Cardiac fibroblast (primary cell): Measurements from ENCODE around the gene NCKAP5L.

Experiments used
- DNase-seq, 2 donors: peaks; one replicate each; pipeline versions ENCODE4 v3.0.0 to v3.0.0-alpha.2; 2010; ENCODE audit warnings: low read depth in 2 of 2
- H3K4me3 ChIP-seq, 2 donors: replicated peaks in 1 of 2; 1 replicate in 1 of 2; 2 replicates in 1 of 2; pipeline ENCODE4 v1.5.1; 2011; ENCODE audit warnings: low read depth in 2 of 2, low read length in 2 of 2, mild to moderate bottlenecking in 2 of 2, moderate library complexity in 1 of 2
- CTCF ChIP-seq: IDR thresholded peaks from one replicate; pipeline ENCODE4 v1.5.1; 2011; ENCODE audit warnings: low read depth, mild to moderate bottlenecking, low read length, inconsistent platforms

Gene NCKAP5L

GRCh38 chr12:49809906-49810389 is 18.3 kb downstream of the NCKAP5L start:
- no peak for TF ChIP-seq CTCF
- no peak for DNase-seq
- no peak overlapping the region for H3K4me3 ChIP-seq

GRCh38 chr12:49809381-49809905 is 18.8 kb downstream of the NCKAP5L start:
- DNase-seq, result peak in 1 of 2 donors; percentile 29
- no peak overlapping the region for H3K4me3 ChIP-seq
- no peak for TF ChIP-seq CTCF

- DNase-seq, result peak in 1 of 2 donors; percentile 51
- no peak for TF ChIP-seq CTCF
- no peak overlapping the region for H3K4me3 ChIP-seq
These were observed 19.4 kb downstream of the NCKAP5L start for GRCh38 chr12:49808686-49809380.

- no peak overlapping the region for H3K4me3 ChIP-seq
- TF ChIP-seq CTCF, result no peak
- DNase-seq, result no peak
These were observed 20.1 kb downstream of the NCKAP5L start for GRCh38 chr12:49807991-49808580.

- DNase-seq, result no peak
- no peak overlapping the region for H3K4me3 ChIP-seq
- TF ChIP-seq CTCF, result no peak
These were observed 21.3 kb downstream of the NCKAP5L start for GRCh38 chr12:49806877-49807276.

GRCh38 chr12:49806321-49806813 is 21.8 kb downstream of the NCKAP5L start:
- no peak overlapping the region for H3K4me3 ChIP-seq
- no peak for TF ChIP-seq CTCF

More at GRCh38 chr12:49806321-49806813, 21.8 kb downstream of the NCKAP5L start:
- DNase-seq, result no peak
